HG02623 (cell line): ENCODE data around the gene PLCB1.

Experiments
- ATAC-seq: cut with Tn5 transposase; IDR thresholded peaks from one replicate; pipeline ENCODE4 v1.9.1; 2021; ENCODE audit warnings: moderate library complexity; ENCODE audit not compliant: unreplicated experiment

The PLCB1 gene

DNA sequence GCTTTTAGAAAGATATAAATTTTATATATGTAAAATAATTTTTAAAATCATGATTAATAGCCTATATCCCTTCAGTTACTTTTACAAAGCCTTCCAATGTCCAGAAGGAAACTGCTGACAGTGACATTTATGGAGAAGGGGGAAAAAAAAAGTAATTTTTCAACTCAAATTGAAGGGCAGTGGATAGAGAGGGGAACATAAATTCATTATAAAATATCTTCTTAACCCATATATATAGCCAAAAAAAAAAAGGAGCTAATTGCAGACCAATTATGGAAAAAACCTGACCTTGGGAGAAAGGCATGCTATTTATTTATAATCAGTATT is 392.9 kb downstream of the PLCB1 start:
- no peak for ATAC-seq

GRCh38 chr20:8526610-8527009 is 394.5 kb downstream of the PLCB1 start:
- no peak for ATAC-seq

DNA sequence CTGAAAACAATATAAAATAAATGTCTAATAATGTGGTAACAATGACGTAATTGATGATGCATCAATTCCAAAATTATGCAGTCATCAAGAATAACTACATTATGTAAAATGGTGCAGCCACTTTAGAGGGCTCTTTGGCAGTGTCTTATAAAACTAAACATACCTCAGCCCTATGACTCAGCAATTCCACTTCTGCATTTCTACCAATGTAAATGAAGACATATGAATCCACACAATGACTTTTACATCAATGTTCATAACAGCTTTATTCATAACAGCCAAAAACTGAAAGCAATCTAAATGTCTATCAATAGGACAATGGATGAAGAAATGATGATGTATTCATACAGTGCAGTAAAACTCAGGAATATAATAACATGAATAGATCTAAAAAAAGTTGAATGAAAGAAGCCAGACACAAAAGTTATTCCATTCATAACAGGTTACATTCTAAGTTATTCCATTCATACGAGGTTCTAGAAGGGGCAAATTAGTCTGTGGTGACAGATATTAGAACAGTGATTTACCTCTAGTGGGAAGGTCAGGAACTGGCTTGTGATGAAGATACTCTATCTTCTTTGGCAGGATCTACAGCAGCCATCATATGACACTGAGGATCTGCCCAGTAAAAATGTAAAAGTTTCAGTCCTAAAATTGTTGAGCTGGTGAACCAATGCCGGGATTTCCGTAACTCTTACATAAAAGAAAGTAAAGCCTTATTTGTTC is 396.1 kb downstream of the PLCB1 start:
- no peak for ATAC-seq

- ATAC-seq = no peak
Observed at GRCh38 chr20:8530022-8530421, 398.0 kb downstream of the PLCB1 start.

- ATAC-seq = no peak
Observed at GRCh38 chr20:8532169-8532568, 400.1 kb downstream of the PLCB1 start.

DNA sequence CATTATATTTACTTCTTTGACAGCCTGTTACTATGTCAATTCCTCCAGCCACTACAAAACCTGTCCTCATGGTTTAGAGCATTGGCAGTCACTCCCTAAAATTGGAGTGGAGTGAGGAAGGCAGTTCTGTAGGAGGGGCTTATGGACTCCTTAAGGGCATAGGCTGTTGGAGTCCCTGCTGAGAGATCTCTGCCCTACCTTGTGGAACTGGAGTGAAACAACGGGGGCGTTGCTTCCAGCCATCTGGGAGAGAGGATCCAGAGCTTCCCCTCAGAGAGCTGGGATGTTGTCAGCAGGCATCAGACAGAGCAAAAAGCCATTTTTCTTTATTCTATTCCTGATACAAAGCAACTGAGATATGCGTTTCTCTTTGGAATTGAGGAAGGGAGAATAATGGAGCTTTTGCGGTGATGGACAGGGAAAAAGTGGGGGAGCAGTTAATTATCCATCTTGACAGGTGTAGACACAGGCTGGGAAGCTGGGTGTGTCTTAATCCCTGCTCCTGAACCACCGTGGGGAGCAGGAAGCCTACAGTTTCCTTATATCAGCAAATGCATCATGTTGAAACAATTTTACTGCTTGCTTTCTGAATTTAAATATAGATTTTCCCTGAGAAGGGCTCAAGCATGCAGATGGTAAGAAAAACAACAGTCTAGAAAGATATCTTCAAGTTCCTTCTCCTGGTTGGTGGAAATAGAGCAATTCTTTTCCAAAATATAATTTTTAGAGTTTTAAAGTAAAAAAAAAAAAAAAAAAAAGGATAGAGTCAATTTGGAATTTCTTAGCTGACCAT is 402.5 kb downstream of the PLCB1 start:
- no peak for ATAC-seq

- ATAC-seq = no peak
Observed at GRCh38 chr20:8535403-8536261, 403.6 kb downstream of the PLCB1 start.

DNA sequence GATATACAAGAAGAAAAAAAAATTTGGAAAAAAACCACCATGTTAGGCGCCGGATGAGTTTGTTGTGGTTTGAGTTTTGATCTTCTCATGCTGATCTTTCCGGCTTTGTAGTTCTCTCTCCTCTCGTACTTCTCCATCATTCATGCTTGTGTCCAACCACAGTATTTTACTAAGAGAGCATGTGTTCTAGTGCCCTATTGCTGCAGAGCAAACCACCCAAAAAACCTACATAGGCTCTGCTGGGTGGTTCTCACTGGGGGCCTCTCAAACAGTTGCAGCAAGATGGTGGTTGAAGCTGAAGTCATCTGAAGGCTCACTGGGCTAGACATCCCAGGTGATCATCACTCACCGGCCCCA is 404.2 kb downstream of the PLCB1 start:
- ATAC-seq = no peak

DNA sequence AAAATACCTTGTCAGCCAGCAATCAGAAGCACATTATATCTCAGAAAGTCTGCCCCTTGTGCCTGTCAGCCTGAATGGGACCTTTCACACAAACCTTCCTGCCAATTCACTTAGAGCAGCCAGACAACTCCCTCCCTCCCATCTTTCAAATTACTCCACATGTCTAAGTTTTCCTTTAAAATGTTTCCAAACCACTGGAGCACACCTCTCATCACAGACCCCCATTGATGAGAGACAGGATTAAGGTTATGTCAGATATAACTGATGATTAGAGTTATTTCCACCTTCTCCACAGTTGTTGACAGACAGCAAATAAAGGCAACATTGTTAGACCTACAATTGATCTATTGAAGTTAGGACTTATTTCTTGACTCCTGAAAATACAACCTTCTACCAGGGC is 408.4 kb downstream of the PLCB1 start:
- no peak for ATAC-seq

DNA sequence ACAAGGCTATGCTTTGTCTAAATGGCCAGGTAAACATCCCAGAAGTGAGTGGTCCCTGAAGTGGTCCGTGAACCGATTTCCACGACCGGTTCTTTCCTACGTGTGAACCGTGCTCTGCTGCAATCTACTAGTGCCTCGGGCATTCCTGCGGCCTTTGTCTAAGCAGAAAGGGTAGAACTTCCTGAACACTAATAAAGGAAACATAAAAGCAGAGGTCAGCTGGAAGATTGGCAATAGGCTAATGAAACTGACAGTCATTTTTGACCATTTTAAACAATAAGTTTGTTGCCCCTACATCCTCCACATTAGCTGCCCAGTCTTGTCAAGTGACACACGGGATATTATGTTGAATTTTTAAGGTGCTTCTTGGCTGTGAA is 410.0 kb downstream of the PLCB1 start:
- no peak for ATAC-seq

- no peak for ATAC-seq
Observed at GRCh38 chr20:8545212-8545611, 413.1 kb downstream of the PLCB1 start.

DNA sequence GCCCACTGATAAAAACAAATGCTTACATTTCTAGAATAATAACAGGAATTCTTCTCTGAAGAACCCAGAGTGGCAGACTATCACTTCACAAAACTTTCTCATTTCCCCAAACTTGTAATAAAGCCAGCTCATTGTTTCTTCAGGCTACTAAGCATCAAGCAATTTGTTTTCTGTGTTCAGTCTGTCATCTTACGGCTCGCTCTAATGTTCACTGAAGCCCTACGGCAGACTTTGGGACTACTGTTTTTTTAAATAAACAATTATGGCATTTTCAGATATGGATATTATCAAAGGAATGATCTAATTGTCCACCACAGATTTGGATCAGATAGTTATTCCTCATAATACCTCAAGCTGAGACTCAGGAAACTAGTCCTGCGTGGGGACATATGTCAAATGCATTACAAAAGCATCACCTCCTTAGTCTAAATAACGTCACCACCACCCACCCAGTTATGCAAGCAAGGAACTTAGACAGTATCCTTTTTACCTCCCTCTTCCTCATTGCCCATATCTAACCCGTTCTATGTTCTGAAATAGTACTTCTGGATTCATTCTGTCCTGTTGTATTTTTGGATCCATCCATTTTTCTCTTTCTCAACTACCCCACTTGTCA is 415.1 kb downstream of the PLCB1 start:
- no peak for ATAC-seq

DNA sequence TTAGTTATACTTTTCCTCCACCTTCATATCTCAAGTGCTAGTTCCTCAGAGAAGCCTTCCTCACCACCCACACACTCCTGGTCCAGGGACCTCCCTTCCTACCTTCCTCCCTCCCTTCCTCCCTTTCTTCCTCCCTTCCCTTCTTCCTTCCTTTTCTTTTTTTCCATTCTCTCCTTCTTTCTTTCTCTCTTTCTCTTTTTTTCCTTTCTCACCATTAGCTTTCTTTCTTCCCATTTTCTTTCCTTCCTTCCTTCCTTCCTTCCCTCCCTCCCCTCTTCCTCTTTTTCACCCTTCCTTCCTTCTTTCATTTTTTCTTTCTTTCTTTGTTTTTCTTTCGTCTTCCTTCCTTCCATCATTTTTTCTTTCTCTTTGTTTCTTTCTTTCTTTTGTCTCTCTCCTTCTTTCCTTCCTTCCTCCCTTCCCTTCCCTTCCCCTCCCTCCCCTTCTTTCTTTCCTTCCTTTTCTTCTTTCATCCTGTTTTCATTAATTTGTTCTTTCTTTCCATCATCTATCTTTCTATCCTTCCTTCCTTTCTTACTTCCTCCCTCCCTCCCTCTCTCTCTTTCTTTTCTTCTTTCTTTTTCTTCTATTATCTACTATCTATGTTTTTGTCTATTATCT is 416.0 kb downstream of the PLCB1 start:
- ATAC-seq = no peak

DNA sequence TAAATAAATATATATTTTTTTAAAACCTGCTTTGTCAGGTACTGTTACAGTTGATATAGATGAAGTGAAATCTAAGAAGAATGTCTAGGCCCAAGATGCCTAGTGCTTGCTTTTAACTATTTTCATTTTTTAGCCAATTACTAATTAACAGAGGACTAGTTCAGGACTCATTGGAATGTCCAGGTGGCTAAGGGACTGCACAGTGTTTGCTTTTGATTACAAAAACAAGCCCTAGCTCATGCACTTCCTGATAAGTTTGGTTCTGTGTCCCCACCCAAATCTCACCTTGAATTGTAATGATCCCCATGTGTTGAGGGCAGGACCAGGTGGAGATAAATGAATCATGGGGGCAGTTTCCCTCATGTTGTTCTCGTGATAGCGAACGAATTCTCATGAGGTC is 417.1 kb downstream of the PLCB1 start:
- no peak for ATAC-seq

DNA sequence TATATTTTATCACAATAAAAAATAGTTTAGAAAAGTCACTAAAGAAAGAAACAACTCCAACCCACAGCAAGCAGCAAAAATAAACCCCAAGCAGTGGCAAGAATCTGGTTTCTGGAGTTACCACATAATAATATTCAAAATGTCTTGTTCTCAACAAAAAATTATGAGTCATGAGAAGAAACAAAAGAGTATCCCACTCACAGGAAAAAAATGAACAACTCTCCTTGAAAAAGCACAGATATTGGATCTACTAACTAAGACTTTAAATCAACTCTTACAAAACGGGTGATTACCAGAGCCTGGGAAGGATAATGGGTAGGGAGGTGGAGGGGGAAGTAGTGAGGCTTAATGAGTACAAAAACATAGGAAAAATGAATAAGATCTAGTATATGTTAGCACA is 425.6 kb downstream of the PLCB1 start:
- no peak for ATAC-seq

DNA sequence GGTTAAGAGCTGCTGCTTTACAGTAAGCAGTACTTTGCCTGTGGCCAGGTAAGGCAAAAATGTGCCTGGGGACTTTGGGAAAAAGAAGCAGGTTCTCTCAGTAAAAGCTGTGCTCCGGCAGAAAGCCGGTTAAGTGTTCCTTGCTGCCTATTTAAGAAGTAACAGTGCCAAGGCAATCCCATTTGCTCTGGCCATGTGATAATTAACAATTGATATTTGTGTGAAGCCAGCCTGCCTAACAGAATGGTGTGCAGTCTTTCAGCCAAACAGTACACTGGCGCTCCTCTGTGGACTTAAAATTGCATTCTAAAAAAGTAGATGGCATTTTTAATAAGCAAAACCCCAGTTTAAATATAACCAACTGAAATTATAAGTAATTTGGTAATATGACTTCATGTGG is 430.3 kb downstream of the PLCB1 start:
- no peak for ATAC-seq

- ATAC-seq = no peak
Observed at GRCh38 chr20:8568075-8568474, 436.0 kb downstream of the PLCB1 start.

DNA sequence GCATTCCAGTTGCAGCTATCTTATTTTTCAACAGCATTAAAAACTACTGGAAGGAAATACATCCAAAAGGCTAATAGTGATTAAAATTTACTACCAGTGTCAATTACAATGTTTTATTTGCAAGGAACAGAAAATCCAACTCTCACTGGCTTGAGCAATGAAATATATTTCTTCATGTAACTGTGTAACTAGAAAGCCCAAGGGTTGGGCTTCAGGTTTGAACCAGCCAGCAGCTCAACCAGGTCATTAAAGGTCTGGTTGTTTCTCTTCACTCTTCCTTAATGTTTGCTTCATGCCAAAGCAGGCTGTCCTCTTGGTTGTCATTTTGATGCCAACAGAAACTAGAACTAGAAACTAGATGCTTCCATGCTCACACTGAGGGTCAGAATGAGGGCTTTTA is 437.7 kb downstream of the PLCB1 start:
- ATAC-seq = no peak

GRCh38 chr20:8571611-8572010 is 439.5 kb downstream of the PLCB1 start:
- ATAC-seq = no peak

GRCh38 chr20:8573686-8574085 is 441.6 kb downstream of the PLCB1 start:
- no peak for ATAC-seq

GRCh38 chr20:8575114-8575513 is 443.0 kb downstream of the PLCB1 start:
- no peak for ATAC-seq
